Keratinocyte (primary cell): ENCODE results near the gene S100A11.

Source experiments
- CTCF ChIP-seq, 3 experiments: IDR thresholded peaks in 1 of 3; conservative IDR thresholded peaks in 1 of 3; optimal IDR thresholded peaks in 1 of 3; 2 replicates in 2 of 3; 3 replicates in 1 of 3; pipeline versions ENCODE3 to v1.5.1; 2011; ENCODE audit warnings: low read length in 3 of 3, mild to moderate bottlenecking in 3 of 3, moderate library complexity in 2 of 3, control low read depth in 1 of 3, inconsistent platforms in 1 of 3; ENCODE audit not compliant: insufficient read depth in 2 of 3; ENCODE audit errors: extremely low read depth in 1 of 3
- EZH2 ChIP-seq: IDR thresholded peaks from one replicate; pipeline ENCODE4 v1.6.1; 2012; ENCODE audit warnings: inconsistent platforms, mild to moderate bottlenecking, low read length, moderate library complexity

GRCh38 chr1:152007047-152007446 lies 29.8 kb downstream of the S100A11 start:
- TF ChIP-seq CTCF (optimal IDR thresholded peaks at IDR 0.05 in 1 of 3, IDR thresholded peaks at IDR 0.05 in 1 of 3, conservative IDR thresholded peaks at IDR 0.05 in 1 of 3; ENCODE audit: extremely low read depth in 1 of 3, insufficient read depth in 2 of 3, low read length in 3 of 3) (no peak), EZH2 (no peak)
